Anterior cingulate cortex (tissue), 58 donors: Measurements from ENCODE around the gene PTGES.

Source experiments
- DNase-seq, 58 donors: peaks; one replicate each; lab custom pipeline; 2025; lab: John Stamatoyannopoulos, UW

The PTGES gene

DNA sequence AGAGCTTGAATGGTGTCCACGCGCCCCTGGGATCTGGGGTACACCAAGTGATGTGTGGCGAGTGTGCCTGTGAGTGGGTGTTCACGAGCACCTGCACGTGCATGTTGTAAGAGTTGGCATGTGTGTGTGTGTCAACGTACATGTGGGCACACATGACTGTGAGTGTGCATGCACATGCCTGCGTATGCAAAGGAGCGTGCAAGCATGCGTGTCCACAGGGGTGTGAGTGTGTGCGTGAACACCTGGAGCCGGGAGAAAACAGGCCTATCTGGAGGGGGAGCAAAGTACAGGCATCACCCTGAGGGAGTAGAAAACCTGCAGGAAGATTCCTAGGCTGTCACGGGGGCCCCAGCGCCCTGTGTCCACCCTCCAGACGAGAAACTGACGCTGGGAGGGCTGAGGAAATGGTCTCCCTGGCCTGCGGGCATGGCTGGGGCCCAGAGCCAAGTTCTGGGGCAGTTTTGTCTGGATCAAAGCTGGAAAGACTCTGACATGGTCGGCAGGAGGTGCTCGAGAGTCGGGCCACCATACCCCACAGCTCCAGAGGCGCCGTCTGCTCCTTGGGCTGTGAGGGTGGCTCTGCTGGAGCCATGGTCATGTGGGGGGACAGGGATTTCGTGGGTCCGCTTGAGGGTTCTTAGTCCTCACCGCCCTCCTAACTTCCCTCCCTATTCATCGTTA lies 31.8 kb downstream of the PTGES start:
- DNase-seq: no peak

DNA sequence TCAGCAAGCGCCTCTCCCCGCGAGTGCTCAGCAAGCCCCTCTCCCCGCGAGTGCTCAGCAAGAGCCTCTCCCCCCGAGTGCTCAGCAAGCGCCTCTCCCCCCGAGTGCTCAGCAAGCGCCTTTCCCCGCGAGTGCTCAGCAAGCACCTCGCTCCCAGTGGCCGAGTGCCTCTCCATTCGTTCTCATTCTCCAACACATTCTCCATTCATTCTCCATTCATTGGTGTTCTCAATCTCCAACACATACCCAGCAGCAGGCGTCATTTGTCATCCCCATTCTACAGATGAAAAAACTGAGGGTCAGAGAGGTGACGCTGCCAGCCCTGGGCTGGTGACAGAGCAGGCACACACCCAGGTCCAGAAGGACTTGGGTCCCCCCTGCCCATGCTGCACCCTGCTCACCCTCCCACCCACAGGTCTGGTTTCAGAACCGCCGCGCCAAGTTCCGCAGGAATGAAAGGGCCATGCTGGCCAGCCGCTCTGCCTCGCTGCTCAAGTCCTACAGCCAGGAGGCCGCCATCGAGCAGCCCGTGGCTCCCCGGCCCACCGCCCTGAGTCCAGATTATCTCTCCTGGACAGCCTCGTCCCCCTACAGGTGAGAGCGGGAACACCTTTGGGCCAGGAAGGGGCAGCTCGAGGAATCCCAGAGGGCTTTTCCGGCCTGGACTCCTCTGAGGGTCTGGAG lies 32.5 kb downstream of the PTGES start:
- DNase-seq: no peak

DNA sequence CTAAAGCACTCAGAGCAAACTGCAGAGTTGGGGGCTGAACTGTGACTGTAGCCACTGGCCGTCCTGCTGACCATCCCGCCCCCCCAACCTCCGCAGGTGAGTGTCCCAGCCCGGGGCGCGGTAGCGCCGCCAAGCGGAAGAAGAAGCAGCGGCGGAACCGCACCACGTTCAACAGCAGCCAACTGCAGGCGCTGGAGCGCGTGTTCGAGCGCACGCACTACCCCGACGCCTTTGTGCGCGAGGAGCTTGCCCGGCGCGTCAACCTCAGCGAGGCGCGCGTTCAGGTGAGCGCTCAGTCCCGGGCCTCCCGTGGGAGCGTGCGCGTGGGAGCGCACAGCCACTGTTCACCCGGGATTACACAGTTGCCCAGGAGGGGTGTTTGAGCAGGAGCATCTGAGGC lies 33.7 kb downstream of the PTGES start:
- no peak for DNase-seq

DNA sequence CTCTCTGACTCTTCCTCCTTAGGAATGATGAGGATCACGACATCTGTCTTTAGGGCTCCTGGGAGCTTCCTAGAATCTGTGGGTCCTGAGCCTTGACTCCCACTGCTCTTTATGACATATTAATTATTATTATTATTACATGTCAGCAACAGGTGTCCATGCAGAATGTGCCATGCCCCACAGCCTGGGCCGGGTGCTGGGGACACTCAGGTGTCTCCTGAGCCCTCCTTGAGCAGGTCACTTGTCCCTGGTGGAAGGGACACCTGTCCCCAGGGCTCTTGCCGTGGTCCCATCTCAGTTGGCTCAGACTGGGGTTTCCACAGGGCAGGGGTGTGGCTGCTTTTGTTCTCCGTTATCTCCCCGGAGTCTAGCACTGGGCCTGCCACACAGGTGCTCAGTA lies 34.2 kb downstream of the PTGES start:
- DNase-seq: no peak

DNA sequence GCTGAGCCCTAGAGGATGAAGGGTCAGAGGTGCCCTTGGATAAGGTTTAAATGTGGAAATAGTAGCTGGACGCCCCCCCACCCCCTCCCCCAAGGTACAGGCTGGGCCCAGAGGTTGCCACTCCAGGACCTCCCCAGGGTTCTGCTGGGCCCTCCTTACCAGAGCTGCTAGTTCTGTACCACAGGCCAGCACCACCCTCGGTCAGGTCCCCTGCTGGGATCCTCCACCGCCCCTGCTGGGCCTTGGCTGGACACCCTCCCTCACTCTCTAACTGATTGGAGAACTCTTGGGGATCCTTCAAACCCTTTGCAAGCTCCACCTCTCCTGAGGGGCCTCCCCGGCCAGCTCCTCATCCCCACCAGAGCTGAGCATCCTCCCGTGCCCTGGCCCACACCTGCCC lies 34.9 kb downstream of the PTGES start:
- DNase-seq: no peak

DNA sequence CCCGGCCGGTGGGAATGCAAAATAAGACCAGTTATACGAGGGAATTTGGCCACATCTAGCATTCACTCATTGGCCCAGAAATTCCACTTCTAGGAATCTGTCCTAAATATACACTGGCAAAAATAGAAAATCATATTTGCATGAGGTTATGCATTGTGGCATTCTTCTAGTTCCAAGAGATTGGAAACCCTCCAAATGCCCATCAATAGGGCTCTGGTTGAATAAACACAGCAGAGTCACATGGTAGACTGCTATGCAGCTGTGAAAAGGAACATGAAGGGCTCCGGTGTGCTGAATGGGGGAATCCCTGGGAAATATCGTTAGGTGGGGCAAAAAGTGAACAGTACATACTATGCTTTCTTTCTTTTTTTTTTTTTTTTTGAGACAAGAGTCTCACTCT lies 36.8 kb downstream of the PTGES start:
- no peak for DNase-seq

DNA sequence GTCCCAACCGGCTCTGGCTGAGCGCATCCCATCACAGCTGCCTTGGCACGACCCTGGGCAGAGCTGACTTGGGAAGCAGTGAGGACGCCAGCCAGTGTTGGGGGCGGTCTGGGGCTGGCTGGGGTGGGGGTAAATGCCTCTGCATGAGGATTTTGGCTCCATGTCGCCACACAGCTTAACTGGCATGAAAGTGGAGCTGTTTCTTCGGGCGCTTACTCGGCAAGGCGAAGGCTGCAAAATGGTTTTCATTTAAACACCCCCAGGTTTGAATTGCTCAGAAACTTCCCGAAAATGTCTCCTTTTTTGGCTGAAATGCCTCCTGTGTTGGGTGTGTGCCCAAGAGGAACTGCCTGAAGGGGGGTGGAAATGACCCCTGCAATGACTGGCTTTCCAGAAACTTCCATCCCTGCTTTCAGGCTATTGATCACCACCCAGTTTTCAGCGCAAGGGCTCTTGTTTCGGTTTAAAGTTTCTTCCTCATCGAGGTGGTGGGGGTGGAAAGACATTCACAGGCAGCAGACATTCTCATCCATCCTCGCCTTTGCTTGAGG lies 38.3 kb downstream of the PTGES start:
- DNase-seq: peak in 8 of 58 donors; percentile 8 to 47 (median 20)

DNA sequence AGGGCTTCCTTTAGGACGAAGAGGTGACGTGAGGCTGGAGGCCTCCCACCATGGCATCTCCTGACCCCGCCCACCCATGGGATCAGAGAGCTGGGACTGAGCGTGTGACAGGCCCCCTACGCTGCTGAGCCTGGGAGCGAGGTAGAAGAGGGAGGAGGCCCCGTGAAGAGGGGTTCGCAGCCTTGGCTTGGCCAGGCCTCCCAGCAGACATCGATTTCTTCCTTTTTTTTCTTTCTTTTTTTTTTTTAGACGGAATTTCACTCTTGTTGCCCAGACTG lies 39.5 kb downstream of the PTGES start:
- no peak for DNase-seq

DNA sequence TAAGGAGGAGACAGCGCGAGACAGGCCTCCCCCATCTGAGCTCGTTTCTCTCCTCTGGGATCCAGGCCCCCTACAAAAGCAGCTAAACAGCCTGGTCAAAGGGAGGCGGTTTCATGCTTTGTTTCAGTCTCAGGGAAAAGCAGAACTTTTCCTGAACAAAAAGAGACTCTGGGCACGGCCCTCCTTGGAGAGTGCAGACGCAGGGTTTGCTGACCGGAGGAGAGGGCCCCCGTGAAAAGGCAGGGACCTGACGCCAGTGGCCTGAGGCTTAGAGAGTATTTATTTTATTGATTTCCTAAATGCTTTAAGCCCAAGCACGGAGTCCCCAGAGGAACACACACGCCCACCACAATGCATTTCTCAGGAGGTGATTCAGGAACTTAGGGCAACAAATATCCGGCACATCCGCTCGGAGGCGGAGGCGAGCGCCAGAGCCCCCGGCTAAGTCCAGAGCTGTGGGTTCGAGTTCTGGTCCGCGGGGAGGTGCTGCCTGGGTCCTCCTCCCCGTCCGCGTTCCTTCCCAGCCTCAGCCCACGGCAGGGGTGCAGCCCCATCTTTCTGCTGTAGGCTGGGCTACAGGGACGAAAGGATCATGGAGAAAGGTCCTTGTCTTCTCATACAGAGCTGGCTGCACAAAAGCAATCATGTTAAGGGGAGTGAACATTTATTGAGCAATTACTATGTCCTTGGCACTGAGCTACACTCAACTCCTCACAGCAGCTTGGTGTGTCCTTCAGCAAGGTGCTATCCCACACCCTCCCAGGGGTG lies 40.0 kb downstream of the PTGES start:
- peak in 16 of 58 donors; percentile 13 to 50 (median 18) for DNase-seq

DNA sequence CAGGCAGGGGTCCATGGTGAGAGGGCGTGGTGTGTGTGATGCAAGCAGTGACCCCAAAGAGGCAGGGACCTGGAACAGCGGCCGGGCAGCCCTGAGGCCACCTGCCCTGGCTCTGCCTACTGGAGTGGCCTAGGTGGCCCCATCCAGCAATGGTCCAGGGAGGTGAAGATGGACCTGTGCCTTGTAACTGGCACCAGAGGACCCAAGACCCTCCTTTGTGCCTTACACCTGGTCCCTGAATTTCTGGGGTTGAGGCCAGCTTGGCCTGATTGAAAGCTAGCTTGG lies 42.7 kb downstream of the PTGES start:
- DNase-seq: no peak

DNA sequence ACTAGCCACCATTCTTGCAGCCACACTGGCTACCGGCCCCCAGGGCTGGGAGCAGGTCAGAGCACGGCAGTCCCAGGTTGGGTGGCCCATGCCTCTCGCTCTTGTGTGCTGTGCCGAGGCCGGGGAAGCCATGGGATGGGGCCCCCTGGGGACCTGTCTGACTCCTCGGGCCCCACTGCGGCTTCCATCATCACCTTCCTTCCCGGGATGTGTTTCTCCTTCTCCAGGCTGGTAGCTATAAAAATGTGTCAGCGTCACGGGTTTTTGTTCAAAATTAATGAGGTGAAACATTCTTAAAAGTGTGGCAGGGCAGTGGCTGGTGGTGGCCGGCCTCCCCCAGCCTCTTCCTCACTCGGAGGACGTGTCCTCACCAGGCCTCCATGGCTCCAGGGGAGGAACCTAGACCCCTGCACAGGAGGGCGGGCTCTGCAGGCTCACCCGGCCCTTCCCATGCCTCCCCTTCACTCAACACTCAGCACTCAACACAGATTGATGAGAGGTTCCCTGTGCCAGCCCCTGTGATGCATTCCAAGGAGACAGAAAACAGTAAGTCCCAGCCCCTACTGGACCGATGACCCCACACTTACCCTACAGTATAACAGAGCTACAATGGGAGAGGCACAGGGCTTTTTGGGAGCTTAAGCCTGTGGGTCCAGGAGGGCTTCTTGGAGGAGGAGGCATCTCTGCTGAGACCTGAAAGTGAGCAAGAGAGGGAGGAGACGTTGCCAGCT lies 43.2 kb downstream of the PTGES start:
- DNase-seq: no peak

DNA sequence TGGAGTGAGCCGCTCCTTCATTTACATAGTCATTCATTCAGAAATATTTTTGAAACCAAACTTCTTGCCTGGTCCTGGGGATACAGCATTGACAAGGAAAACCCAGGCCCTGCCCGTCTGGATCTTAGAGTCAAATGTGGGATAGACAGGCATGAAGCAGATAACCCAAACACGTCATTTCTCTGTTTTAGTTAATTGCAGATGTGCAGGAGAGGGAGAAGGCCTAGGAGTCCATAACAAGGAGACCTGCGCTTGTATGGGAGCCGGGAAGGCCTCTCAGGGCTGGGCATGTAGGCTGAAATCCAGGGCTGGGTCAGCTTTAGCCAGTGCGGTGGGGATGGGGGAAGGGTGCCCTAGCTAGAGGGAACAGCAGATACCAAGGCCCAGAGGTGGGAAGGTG lies 44.0 kb downstream of the PTGES start:
- no peak for DNase-seq

DNA sequence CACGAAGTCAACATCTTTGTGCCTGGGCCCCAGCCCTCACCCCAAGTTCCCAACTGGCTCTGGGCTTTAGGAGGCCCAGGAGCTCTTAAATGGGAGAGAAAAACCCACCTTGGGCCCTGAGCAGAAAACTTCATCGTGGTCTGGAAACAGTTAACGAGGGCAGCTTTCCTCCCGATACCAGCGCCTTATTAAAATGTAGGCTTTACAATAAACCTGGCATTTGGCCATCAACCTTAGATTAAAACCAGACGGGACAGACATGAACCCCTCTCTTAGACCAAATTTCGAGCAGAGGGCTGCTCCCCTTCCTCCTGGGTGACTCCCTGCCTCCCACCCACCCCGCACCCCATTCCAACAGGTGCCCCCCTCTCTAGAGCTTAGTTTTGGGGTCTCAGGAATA lies 48.0 kb downstream of the PTGES start:
- no peak for DNase-seq

DNA sequence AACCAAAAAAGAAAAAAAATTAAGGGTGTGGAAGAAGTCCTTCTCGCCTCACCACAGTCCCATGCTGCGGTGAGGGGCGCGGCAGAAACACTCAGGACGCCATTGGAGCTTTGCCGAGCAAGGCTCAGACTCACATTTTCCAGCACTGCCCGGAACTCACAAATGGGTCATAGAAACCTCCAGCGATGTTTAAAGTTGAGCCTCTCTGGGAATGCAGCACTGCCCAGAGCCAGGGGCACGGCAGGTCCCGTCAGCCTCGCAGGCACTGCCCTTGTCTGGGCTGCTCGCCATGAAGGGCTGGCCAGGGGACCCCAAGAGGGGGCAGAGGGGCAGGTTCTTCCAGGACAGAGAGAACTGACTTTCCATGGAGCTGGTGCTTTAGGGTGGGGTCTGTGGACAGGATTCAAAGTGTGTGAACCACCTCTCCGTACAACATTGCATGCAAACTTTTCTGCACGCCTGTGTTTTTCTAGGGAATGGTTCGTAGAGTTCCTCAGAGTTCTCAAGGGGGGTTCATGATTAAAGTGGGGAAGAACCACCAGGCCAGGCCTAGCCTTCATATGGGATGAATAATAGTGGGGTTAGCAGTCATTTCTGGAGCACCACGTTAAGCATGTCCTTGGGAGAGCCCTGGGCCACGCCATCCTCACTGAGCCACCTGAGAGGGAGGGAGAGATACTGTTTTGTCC lies 49.0 kb downstream of the PTGES start:
- peak in 3 of 58 donors; percentile 8 to 47 (median 18) for DNase-seq

DNA sequence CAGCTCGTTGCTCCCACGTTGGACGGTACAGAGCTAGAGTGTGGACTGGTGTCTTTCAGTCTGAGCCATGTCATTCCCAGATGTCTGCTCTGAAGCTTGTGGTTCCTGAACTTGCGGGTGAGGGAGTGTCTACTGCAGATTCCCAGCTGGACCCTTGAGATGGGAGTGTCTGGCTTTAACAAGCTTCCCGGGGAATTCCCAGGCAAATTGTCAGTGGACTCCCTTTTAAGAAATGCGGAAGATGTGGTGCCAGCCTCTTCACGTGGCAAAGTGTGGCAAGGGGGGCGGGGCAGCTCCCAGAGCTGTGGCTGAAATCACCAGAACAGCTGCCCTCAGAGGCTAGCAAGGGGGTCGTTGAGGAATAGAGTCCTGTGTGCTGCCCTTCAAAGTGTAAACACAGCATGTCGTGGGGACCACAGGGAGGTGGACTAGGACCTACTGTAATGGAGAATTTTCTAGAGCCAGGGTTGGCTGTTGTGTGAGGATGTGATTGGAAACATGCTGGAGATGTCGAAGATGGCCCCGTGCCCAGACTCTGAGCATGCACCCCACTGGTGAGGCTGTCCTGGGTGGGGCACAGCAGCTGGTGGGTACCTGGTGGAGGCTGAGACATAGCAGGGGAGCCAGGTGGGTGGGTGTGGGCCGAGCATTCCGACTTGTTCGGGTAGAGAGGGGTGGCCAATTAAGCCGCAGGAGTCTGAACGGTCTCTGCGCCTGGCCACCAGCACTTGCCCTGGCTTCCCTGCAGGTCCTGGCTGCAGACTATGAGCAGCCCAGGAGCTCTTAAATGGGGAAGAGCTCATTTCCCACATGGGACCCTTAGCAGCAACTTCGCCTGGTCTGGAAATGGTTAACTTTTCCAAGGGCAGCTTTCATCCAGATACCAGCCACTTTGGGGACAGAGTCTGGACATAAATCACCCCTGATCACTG lies 50.0 kb downstream of the PTGES start:
- no peak for DNase-seq

DNA sequence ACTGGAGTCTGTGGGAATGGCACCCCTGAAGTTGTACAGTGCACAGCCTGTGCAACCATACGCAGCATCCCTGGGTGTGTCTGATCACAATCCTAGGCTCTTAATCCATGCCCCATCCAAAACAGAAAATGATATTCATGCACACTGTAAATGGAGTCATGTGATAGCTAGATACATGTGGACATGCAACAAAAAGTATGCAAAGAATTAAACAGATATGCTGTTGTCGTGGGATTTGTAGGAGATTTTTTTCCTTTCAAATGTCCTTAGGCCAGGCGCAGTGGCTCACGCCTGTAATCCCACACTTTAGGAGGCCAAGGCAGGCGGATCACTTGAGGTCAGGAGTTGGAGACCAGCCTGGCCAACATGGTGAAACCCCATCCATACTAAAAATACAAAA lies 51.3 kb downstream of the PTGES start:
- no peak for DNase-seq

DNA sequence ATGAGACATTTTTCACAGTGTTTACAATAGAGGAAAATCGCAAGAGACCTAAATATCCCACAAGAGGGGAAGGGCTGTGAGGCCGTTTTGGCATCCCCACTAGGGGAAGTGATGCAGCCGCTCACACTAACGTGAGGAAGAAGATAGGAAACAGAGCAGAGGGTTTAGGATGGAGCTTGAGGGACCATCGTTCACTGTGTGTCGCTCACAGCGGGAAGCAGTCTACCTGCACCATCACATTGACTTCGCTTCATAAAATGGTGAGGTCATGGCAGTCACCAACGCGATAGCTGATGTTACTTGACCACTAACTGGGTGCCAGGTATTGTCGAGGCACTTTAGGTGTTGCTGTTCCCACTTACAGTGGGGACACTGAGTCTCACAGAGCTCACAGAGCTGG lies 51.8 kb downstream of the PTGES start:
- DNase-seq: no peak

DNA sequence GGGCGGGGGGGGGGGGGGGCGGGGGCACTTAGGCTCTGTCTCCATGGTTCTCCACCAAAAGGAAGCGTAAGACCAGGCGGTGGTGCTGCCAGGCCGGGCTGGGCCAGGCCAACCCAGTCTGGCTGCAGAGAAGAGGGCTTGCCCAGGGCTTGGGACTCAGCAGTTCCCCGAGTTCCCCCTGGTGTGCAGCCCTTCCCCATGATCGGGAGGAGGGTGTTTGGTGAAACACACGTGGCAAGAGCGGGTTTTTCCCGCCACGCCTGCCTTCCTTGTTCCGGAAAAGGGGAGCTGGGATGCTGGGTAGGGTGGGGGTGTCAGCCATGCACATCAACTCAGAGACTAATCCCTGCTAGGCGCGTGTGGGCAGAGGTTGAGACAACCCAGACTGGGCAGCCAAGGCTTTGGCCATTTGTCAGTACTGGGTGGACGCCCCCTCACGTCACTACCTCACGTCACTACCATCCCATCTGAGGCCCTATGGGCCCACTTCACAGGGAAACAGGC lies 54.5 kb downstream of the PTGES start:
- DNase-seq: no peak

DNA sequence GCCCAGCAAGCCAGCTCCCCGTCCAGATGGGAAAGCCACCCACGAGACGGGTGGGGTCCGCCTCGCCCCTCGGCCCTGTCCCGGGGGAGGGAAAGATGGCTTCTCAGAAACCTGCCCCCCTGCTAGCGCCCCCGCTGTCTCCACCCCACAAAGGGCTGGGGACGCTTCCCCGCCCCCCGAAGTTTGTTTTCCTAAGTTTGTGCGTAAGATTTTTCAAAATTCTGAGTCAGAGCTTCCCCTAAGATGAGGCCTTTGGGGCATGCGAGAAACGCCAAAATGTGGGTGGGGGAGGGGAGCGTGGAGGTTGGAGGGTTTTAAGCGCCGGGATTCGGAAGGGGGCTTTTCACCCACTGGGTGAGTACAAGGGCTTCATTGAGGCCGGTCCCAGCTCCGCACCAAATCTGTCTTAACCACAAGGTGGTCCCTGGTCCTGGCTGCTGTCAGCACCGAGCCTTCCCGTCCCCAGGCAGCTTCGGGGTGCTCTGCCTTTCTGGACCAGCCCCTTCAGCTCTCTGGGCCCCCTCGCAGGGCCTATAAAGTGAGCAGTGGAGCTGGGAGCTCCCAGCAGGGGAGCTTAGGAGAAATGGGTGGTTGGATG lies 55.1 kb downstream of the PTGES start:
- DNase-seq: no peak
